Measurements from ENCODE around the gene SULT4A1.

SULT4A1 gene

GRCh38 chr22:43828998-43829782 is 33.1 kb downstream of the SULT4A1 start:
- TF ChIP-seq CTCF (conservative IDR thresholded peaks at IDR 0.05; ENCODE audit: low read depth, low read length) = no peak
- DNase-seq (ENCODE audit: low read depth) = no peak
- H3K4me3 ChIP-seq (ENCODE audit: low read length) = no peak overlapping the region

GRCh38 chr22:43828725-43828997 is 33.7 kb downstream of the SULT4A1 start:
- no peak for DNase-seq (ENCODE audit: low read depth)
- TF ChIP-seq CTCF (conservative IDR thresholded peaks at IDR 0.05; ENCODE audit: low read depth, low read length) = no peak
- H3K4me3 ChIP-seq (ENCODE audit: low read length) = no peak overlapping the region

GRCh38 chr22:43827926-43828724 is 34.2 kb downstream of the SULT4A1 start:
- peak; percentile 23 for TF ChIP-seq CTCF (conservative IDR thresholded peaks at IDR 0.05; ENCODE audit: low read depth, low read length)
- no peak for DNase-seq (ENCODE audit: low read depth)
- no peak overlapping the region for H3K4me3 ChIP-seq (ENCODE audit: low read length)

GRCh38 chr22:43827003-43827735 is 35.1 kb downstream of the SULT4A1 start:
- no peak for TF ChIP-seq CTCF (conservative IDR thresholded peaks at IDR 0.05; ENCODE audit: low read depth, low read length)
- no peak for DNase-seq (ENCODE audit: low read depth)
- no peak overlapping the region for H3K4me3 ChIP-seq (ENCODE audit: low read length)

GRCh38 chr22:43826142-43827002 is 35.9 kb downstream of the SULT4A1 start:
- TF ChIP-seq CTCF (conservative IDR thresholded peaks at IDR 0.05; ENCODE audit: low read depth, low read length) = peak; percentile 45
- DNase-seq (ENCODE audit: low read depth) = peak; percentile 29
- H3K4me3 ChIP-seq (ENCODE audit: low read length) = no peak overlapping the region

- no peak for DNase-seq (ENCODE audit: low read depth)
- H3K4me3 ChIP-seq (ENCODE audit: low read length) = no peak overlapping the region
- no peak for TF ChIP-seq CTCF (conservative IDR thresholded peaks at IDR 0.05; ENCODE audit: low read depth, low read length)
Observed at GRCh38 chr22:43825651-43826050, 36.7 kb downstream of the SULT4A1 start.
